Breast epithelium (tissue), 4 donors: Measurements from ENCODE around the gene ZNF888. TPM values are rescaled to one million over a fixed set of nuclear protein-coding genes. Genes with fewer than 3 reads are reported as not detected.
"Not testable (repeated sequence)": the region's sequence is repeated elsewhere in the genome, so short reads cannot be mapped to it uniquely, and the experiment has no call there.

Source experiments
- DNase-seq, 2 donors: peaks; one replicate each; pipeline ENCODE4 v3.0.0-alpha.2; 2019; ENCODE audit warnings: low spot score in 2 of 2
- H3K27ac ChIP-seq, 2 donors: fragments of 200-600 bp; sonication (generic) in 1 of 2; one replicate each; pipeline ENCODE4 v1.5.1; 2016 to 2019; ENCODE audit warnings: mild to moderate bottlenecking in 1 of 2
- H3K27me3 ChIP-seq, 2 donors: fragments of 200-600 bp; sonication (generic) in 1 of 2; one replicate each; pipeline versions ENCODE4 v1.5.1 to v1.6.0; 2017 to 2019; ENCODE audit warnings: control low read depth in 1 of 2, mild to moderate bottlenecking in 1 of 2
- H3K36me3 ChIP-seq: fragments of 200-600 bp; one replicate; pipeline ENCODE4 v1.5.1; 2019
- H3K4me1 ChIP-seq, 2 donors: fragments of 200-600 bp; sonication (generic); one replicate each; pipeline ENCODE4 v1.5.1; 2016 to 2019; ENCODE audit warnings: control low read depth in 1 of 2
- H3K4me3 ChIP-seq, 3 donors: fragments of 200-600 bp; sonication (generic); 1 replicate in 2 of 3; 2 replicates in 1 of 3; pipeline ENCODE4 v1.5.1; 2016 to 2019; ENCODE audit warnings: mild to moderate bottlenecking in 3 of 3, moderate library complexity in 2 of 3
- H3K9me3 ChIP-seq, 2 donors: fragments of 200-600 bp; sonication (generic) in 1 of 2; one replicate each; pipeline ENCODE4 v1.5.1; 2016 to 2019; ENCODE audit warnings: control low read depth in 1 of 2
- CTCF ChIP-seq, 3 donors: fragments of 450-650 bp; IDR thresholded peaks; one replicate each; pipeline ENCODE4 v1.5.1; 2016 to 2017; ENCODE audit warnings: antibody characterized with exemption in 3 of 3, mild to moderate bottlenecking in 3 of 3, moderate library complexity in 3 of 3
- POLR2A ChIP-seq: fragments of 450-650 bp; IDR thresholded peaks from one replicate; pipeline ENCODE4 v1.6.1; 2016; ENCODE audit warnings: antibody characterized with exemption, mild to moderate bottlenecking, moderate library complexity
- POLR2AphosphoS5 ChIP-seq, 3 donors: sonication (generic); formaldehyde crosslinking; IDR thresholded peaks; one replicate each; pipeline ENCODE4 v1.6.1; 2017; ENCODE audit warnings: antibody characterized with exemption in 3 of 3
- intact Hi-C: fragments of 100-400 bp; cut with DNase I; formaldehyde crosslinking; loops from one replicate; pipeline ENCODE4 v1.15.1; 2023; ENCODE audit warnings: low total_unique reads
- total RNA-seq, 3 donors: library from RNA; depleted of rRNA; stranded (reverse); fragments of >200 nt; gene quantifications; one replicate each; pipeline ENCODE4 v1.1.0, GENCODE V29; 2016

ZNF888 gene
- total RNA-seq, 3 donors from 2014 or later: 4.5 to 10.0 (median 5.2) TPM

- H3K36me3 ChIP-seq: no peaks in the 10 kb centered on the region
- DNase-seq: no peak
- no peaks in the 10 kb centered on the region for H3K27me3 ChIP-seq
- H3K27ac ChIP-seq: no peak overlapping the region
- no peaks in the 10 kb centered on the region for H3K9me3 ChIP-seq
- H3K4me3 ChIP-seq: no peak overlapping the region
- TF ChIP-seq POLR2A: no peak
- TF ChIP-seq POLR2AphosphoS5 (IDR thresholded peaks at IDR 0.05): no peak
- no peak for TF ChIP-seq CTCF (IDR thresholded peaks at IDR 0.05)
- H3K4me1 ChIP-seq: no peaks in the 10 kb centered on the region
- intact Hi-C loops: no loop called here
Measured at GRCh38 chr19:52917531-52917930, 5.7 kb downstream of the ZNF888 start.

- no peaks in the 10 kb centered on the region for H3K27me3 ChIP-seq
- intact Hi-C loops: no loop called here
- TF ChIP-seq POLR2A: no peak
- TF ChIP-seq CTCF (IDR thresholded peaks at IDR 0.05): no peak
- no peak for TF ChIP-seq POLR2AphosphoS5 (IDR thresholded peaks at IDR 0.05)
- DNase-seq: no peak
- H3K4me1 ChIP-seq: no peaks in the 10 kb centered on the region
- H3K27ac ChIP-seq: no peak overlapping the region
- no peaks in the 10 kb centered on the region for H3K36me3 ChIP-seq
- no peaks in the 10 kb centered on the region for H3K9me3 ChIP-seq
- H3K4me3 ChIP-seq: no peak overlapping the region
Measured at GRCh38 chr19:52910648-52911047, 12.6 kb downstream of the ZNF888 start.

GRCh38 chr19:52904052-52904780 lies 19.0 kb downstream of the ZNF888 start:
- DNase-seq, H3K27ac ChIP-seq, H3K27me3 ChIP-seq, H3K36me3 ChIP-seq, H3K4me1 ChIP-seq, intact Hi-C loops, H3K4me3 ChIP-seq, H3K9me3 ChIP-seq: not testable (repeated sequence)

- DNase-seq: no peak
- Histone ChIP-seq H3K36me3 (no peaks in the 10 kb centered on the region), H3K4me1 (no peaks in the 10 kb centered on the region), H3K4me3 (no peak overlapping the region), H3K9me3 (no peaks in the 10 kb centered on the region), H3K27ac (no peak overlapping the region), H3K27me3 (no peaks in the 10 kb centered on the region)
- TF ChIP-seq POLR2AphosphoS5 (IDR thresholded peaks at IDR 0.05) (no peak), POLR2A (no peak), CTCF (IDR thresholded peaks at IDR 0.05) (no peak)
- intact Hi-C loops: no loop called here
Measured at GRCh38 chr19:52901842-52902241, 21.4 kb downstream of the ZNF888 start.

GRCh38 chr19:52898596-52898995 lies 24.6 kb downstream of the ZNF888 start:
- H3K4me1 ChIP-seq, H3K4me3 ChIP-seq, H3K9me3 ChIP-seq, H3K27me3 ChIP-seq, DNase-seq, intact Hi-C loops, H3K36me3 ChIP-seq: not testable (repeated sequence)
- peak overlapping the region; percentile 93 to 95 for H3K27ac ChIP-seq

GRCh38 chr19:52898101-52898500 lies 25.1 kb downstream of the ZNF888 start:
- TF ChIP-seq CTCF (IDR thresholded peaks at IDR 0.05) (no peak), POLR2AphosphoS5 (IDR thresholded peaks at IDR 0.05) (no peak)
- DNase-seq: no peak
- Histone ChIP-seq H3K4me3 (peak overlapping the region; percentile 69 to 84 (median 78)), H3K27me3 (no peaks in the 10 kb centered on the region), H3K4me1 (peaks cover 0 to 5% of the 10 kb centered on the region in 2 donors), H3K9me3 (no peaks in the 10 kb centered on the region), H3K36me3 (no peaks in the 10 kb centered on the region), H3K27ac (peak overlapping the region; percentile 93 to 95)
- intact Hi-C loops: no loop called here
